HG02884 (cell line): Measurements from ENCODE around the gene DOCK10.
A peak's percentile ranks its signal among the peaks of the same experiment; 100 is the strongest.

Experiments used
- ATAC-seq: cut with Tn5 transposase; IDR thresholded peaks from one replicate; pipeline ENCODE4 v1.9.1; 2021; ENCODE audit warnings: mild to moderate bottlenecking, moderate library complexity; ENCODE audit not compliant: unreplicated experiment

The DOCK10 gene

GRCh38 chr2:224982910-224983711 is 59.2 kb downstream of the DOCK10 start:
- peak; percentile 63 for ATAC-seq

GRCh38 chr2:224982226-224982625 is 60.0 kb downstream of the DOCK10 start:
- ATAC-seq: no peak

- no peak for ATAC-seq
Measured at GRCh38 chr2:224976629-224977525, 65.4 kb downstream of the DOCK10 start.

GRCh38 chr2:224975761-224976160 is 66.5 kb downstream of the DOCK10 start:
- ATAC-seq: no peak

- no peak for ATAC-seq
Measured at GRCh38 chr2:224973112-224974016, 68.9 kb downstream of the DOCK10 start.

GRCh38 chr2:224971214-224971613 is 71.1 kb downstream of the DOCK10 start:
- ATAC-seq: no peak

- ATAC-seq: peak; percentile 36
Measured at GRCh38 chr2:224970311-224970710, 72.0 kb downstream of the DOCK10 start.

- ATAC-seq: peak; percentile 56
Measured at GRCh38 chr2:224969633-224970260, 72.5 kb downstream of the DOCK10 start.

GRCh38 chr2:224969095-224969494 is 73.2 kb downstream of the DOCK10 start:
- ATAC-seq: no peak

- no peak for ATAC-seq
Measured at GRCh38 chr2:224968051-224968450, 74.2 kb downstream of the DOCK10 start.

- no peak for ATAC-seq
Measured at GRCh38 chr2:224966613-224967012, 75.7 kb downstream of the DOCK10 start.

- no peak for ATAC-seq
Measured at GRCh38 chr2:224959556-224959955, 82.7 kb downstream of the DOCK10 start.

- ATAC-seq: no peak
Measured at GRCh38 chr2:224958873-224959272, 83.4 kb downstream of the DOCK10 start.

GRCh38 chr2:224958462-224958857 is 83.8 kb downstream of the DOCK10 start:
- no peak for ATAC-seq

- peak; percentile 82 for ATAC-seq
Measured at GRCh38 chr2:224957540-224958461, 84.5 kb downstream of the DOCK10 start.

- no peak for ATAC-seq
Measured at GRCh38 chr2:224956706-224957105, 85.6 kb downstream of the DOCK10 start.

- no peak for ATAC-seq
Measured at GRCh38 chr2:224954980-224955379, 87.3 kb downstream of the DOCK10 start.

GRCh38 chr2:224952936-224953657 is 89.2 kb downstream of the DOCK10 start:
- peak; percentile 48 for ATAC-seq
